DMS53 treated with DMSO at 0.1 percent for 48 hours (cell line): ENCODE results near the gene HKDC1.
"Not testable (repeated sequence)": the region's sequence is repeated elsewhere in the genome, so short reads cannot be mapped to it uniquely, and the experiment has no call there.

ENCODE experiments used
- DNase-seq: peaks from one replicate; lab custom pipeline; 2025; ENCODE audit not compliant: unreplicated experiment; lab: John Stamatoyannopoulos, UW

HKDC1 gene

DNA sequence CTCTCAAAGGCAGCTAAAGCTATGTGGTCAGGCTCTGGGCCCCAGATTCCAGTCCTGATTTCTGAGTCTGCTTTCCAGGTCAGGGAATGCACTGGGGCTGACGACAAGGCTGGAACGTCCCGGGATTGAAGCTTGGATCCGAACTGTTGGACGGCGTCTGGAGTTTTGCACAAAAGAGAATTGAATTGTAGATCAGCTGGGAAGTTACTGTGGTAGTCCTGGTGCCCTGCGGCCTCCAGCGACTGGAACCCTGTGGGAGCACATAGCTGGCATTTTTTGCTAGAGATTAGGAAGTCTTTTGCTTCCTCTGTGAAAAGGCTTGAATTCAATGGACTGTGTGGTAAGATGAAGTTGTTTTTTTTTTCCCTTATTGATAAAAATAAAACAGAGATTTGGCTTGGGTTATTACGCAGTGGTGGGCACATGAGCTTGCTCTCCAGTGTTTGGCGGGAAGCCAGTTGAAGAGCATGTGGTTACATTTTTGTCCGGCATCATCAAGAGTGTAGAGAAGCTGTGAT, 58.4 kb downstream of the HKDC1 start, which contains the start of gene HK1:
HK1 (plus strand) TSS at position 51 of the 518 bp plus-strand sequence.
- no peak for DNase-seq

DNA sequence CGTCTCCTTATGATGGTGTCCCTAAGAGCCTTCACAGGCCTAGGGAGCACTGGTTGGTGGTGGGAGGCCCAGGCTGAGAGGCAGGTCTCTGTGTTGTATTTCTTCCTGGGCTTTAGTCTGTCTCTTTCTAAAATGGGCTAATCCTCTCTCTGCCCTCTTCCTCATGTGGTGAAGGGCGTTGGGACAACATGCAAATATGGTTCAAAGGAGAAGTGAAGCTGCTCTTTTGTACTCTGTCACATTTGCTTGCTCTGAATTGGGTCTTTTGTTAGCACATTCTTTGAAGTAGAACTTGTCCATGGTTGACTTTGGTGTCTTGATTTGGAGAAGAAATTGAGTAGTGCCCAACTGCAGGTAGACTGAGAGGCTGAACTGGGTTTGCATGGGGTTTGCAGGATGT, 59.0 kb downstream of the HKDC1 start:
- DNase-seq, result no peak

DNA sequence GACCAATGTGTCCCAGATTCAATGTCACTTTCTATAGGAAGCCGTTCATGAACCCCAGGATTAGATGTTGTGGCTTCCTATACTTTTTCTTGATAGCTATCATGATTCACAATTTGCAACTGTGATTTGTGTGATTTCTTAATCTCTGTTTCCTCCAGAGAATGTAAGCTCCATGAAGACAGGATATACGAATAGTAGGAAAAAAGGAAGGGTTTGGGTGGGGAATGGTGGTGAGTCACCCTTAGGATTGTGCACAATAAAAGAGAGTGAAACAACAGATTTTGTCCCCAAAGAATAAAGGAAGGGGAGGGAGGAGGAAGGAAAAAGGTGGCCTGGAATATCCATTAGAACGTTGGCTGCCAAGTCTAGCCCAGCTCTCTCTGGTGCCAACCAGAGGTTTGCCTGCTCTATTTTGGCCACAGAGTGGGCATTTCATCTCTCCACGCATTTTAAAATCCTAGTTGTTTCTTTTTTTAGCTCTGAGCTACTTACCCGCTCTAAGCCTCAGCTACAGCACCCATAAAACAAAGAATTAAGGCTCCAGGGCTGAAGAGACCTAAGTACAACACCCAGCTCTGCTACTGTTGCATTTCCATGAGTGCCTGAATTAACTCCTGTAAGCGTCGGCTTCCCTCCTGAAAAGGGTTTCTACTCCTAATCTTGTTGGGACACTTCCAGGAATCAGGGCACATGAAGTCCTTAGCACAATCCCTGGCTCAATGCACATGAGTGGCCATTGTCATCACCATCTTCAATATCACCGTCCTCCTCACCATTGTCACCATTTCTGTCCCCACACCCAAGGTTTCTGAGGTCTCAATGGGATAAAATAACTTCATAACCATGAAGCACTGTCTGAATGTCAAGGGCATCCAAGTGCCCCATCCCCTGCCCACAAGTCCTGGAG, 61.6 kb downstream of the HKDC1 start:
- DNase-seq, result no peak

DNA sequence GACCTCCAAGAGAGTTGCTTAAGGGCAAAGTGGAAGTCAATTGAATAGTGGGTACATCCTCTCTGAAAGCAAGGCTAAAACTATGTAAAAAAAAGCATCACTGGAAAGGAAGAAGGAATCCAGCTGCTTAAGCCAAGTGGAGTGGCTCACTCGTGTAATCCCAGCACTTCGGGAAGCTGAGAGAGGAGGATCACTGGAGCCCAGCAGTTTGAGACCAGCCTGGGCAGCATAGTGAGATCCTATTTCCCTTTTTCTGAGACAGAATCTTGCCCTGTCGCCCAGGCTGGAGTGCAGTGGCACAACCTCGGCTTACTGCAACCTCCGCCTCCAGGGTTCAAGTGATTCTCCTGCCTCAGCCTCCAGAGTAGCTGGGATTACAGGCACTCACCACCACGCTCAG, 64.3 kb downstream of the HKDC1 start:
- DNase-seq, result not testable (repeated sequence)

DNA sequence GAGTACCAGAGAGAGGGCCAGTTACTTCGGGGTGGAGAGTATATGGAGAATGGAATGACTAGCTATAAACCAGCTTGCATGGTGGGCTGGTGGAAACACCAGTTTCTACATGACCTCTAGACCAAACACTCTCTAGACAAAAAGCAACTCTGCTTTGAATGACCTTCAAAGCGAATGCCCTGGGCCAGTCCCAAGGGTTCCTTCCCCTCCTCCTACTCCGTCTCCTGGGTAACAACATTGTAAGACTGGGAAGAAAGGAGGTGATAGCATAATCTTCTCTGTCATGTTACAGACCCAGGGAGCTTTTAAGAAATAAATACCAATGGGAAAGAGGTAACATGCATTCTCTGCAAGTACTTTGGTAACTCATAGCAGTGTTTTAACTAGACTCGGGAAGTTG, 65.6 kb downstream of the HKDC1 start:
- no peak for DNase-seq

DNA sequence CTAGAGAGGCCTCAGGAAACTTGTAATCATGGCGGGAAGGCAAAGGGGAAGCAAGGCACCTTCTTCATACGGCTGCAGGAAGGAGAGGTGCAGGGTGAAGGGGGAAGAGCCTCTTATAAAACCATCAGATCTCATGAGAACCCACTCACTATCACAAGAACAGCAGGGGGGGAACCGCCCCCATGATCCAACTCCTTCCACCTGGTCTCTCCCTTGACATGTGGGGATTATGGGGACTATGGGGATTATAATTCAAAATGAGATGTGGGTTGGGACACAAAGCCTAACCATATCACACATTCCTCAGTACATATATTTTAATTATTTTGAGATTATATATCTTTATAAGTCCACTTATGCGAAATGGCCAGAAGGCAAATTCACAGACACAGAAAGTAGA, 67.0 kb downstream of the HKDC1 start:
- DNase-seq, result no peak

DNA sequence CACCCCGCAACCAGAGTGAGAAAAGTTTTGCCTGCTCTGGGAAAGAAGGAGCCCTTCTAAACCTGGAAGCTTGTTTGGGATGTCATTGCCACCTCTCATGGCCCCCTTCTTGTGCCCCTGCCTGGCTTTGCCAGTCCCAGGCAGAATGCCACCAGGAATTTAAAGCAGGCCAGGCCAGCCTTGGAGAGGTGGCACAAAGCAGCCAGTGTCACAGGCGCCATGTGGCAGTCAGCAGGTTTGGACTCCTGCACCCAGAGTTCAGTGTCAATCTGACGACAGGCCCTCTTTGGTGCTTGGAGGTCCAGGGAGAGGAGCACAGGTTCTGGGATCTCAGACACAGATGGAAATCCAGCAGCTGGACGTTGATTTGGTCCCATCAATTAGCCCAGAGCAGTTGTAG, 70.9 kb downstream of the HKDC1 start:
- no peak for DNase-seq

DNA sequence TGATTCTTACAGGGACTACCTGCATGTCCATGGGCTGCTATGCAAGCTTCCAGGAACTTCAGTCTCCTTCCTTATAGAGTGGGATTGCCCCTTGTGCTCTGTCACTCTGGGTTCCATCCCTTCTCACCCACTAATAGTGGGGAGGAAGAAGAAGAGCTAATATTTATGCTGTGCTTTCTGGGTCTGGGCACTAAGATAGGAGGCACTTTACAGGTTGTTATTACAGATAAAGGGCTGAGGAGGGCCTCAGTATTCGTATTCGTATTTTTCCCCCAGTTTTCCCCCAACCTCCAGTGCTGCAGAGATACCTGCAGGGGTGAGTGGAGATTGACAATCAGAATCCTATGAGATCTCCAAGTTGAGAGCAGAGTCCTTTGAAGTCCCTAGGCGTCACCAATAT, 72.3 kb downstream of the HKDC1 start:
- no peak for DNase-seq

DNA sequence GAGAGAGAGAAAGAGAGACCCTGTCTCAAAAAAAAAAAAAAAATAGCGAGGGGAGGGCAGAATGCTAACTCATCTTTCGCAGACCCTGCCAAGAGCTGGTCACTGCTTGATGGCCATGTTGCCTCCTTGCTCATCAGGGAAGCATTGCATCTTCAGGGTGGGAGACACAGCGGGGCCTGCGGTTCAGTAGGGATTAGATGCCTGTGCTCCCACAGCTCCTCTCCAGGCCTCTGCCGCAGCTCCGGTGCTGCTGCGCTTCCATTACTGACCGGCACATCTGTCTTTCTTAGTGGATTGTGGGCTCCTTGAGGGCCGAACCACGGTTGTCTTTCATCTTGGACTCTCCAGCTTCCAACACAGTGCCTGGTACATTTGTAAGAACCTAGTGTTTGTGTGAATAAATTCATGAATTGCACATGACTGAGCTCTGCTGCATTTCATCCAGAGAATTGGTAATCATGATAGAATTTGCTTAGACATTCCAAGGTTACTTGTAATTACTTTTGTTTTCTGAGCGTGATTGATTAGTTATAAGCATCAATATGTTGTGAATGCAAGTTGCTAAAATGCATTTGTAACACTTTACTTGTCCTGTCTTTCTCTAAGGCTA, 75.0 kb downstream of the HKDC1 start:
- no peak for DNase-seq

DNA sequence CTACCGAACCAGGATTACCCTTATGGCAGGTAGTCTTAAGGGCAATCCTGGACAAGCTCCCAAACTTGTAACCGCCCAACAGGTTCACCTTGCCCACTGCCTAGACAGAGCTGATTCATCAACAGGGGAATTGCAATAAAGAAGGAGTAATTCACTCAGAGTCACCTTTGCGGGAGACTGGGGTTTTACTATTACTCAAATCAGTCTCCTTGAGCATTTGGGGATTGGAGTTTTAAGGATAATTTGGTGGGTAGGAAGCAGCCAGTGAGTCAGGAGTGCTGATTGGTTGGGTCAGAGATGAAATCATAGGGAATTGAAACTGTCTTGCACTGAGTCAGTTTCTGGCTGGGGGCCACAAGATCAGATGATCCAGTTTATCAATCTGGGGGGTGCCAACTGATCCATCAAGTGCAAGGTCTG, 83.5 kb downstream of the HKDC1 start:
- no peak for DNase-seq

DNA sequence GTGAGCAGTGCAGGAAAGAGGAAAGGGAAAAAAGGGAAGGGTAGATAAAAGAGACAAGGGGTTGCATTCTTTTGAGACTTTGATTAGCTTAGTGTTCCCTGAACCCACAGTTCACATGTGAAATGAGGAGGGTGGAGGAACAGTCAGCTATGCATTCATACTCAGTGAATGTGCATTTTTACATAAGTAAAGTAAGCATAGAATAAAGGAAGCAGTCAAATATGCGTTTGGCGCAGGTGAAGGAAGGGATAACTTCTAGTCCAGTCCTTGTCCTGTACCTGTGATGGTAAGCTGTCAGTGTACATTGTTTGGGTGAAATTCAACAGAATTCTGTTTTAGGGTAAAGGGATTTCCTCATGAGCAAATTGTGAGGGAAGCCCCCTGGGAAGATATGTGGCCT, 86.3 kb downstream of the HKDC1 start:
- no peak for DNase-seq

DNA sequence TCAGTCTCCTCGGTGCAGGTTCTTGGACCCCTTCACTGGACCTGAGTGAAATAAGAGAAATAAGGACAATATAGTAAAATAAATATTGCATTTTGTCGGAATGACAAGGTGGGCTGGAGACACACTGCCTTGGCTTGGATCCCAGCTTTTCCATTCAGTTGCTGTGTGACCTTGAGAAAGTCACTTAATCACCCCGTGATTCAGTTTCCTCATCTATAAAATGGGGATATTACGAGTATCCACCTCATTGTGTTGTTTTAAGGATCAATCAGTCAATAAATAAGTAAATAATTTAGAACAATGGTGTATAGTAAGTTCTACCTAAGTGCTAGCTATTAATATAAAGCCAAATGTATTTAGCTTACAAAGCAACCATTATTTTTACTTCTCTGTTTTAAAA, 87.3 kb downstream of the HKDC1 start:
- no peak for DNase-seq

DNA sequence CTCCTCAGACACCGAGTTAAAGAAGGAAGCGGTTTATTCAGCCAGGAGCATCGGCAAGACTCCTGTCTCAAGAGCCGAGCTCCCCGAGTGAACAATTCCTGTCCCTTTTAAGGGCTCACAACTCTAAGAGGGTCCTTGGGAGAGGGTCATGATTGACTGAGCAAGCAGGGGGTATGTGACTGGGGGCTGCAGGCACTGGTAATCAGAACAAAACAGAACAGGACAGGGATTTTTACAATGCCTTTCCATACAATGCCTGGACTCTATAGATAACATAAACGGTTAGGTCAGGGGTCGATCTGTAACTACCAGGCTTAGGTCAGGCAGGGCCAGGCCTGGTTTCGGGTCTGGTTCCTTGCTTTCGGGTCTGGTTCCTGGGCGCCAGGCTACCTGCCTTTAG, 88.2 kb downstream of the HKDC1 start:
- DNase-seq, result not testable (repeated sequence)

DNA sequence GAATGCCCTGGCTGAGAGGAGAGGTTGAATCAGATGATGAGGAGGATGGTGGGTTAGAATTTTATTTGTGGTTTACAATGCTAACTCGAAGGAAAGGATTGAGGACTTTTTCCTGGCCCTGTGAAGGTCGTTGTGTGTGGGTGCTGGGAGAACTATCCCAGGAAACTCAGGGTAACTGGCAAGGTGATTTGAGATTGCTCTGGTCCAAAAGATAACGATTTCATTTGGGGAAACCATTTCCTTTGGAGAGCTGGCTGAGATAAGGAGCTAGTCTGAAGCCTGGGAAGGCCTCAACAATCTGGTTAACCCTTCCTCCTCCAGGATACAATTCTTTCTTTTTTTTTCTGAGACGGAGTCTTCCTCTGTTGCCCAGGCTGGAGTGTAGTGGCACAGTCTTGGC, 91.2 kb downstream of the HKDC1 start:
- DNase-seq, result no peak

DNA sequence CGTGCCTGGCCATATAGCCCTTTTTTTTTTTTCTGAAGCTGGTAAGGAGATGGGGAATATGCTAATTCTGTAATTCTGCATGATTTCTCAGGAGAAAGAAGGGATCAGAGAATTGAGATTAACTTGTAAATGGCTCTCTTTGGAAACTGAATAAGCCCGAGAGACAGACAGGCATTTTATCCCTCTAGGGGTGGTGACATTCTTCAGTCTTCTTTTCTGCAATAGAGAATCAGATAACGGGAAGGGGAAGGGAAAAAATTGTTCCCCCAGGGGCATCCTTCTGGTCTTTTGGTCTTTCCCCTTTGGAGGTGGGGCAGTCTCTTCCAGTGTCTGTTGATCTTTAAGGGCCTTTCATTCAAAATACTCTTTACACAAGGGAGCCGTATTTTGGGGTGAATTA, 92.4 kb downstream of the HKDC1 start:
- no peak for DNase-seq

DNA sequence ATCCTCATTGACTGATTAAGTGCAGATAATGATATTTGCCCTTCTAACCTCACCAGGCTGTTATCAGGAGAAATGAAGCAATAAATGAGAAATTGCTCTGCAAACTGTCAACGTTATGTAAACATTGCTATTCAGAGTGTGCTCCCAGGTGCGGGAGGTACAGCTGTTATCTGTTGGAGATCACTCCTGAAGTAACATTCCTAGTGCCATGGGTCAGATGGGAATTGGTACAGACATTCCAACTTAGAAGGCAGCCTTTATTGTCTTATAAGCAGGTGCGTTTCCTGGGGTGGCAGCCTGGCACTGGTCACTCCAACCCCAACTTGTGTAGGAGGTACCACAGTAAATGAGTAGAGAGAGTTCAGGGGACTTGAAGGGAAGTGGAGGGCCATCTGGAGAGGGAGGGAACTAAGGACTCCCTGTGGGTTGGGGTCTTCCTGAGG, 95.0 kb downstream of the HKDC1 start:
- DNase-seq, result peak; percentile 31

DNA sequence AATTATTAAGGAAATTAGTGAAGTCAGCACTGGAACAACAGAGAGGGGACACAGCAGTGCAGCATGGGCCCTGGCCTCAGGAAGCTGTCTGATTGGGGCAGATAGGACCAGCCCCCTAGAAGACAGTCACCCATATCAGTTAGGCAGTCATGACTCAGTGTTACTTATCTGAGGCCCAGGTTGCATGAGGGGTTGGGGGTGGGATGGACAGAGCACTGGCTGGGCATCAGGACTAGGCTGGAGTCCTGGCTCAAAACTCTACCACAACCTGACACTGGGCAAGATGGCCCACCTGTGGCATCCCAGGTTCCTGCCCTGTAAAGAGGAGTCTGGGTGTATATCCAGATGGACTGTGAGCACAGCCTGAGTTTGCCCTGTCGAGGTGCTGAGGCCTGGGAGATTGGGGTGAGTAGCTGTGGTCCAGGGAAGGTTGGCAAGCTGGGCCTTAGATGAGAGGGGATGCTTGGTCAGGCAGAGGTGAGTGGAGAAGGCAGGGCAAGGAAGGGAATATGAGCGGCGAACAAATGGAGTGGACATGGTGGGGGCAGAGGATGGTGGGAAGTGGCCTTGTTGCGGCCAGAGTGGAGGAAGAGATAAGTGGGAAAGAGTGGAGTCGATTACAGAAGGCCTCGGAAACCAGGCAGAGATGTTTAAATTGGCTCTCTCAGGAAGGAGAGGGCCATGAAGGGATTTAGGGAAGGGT, 95.6 kb downstream of the HKDC1 start:
- no peak for DNase-seq

DNA sequence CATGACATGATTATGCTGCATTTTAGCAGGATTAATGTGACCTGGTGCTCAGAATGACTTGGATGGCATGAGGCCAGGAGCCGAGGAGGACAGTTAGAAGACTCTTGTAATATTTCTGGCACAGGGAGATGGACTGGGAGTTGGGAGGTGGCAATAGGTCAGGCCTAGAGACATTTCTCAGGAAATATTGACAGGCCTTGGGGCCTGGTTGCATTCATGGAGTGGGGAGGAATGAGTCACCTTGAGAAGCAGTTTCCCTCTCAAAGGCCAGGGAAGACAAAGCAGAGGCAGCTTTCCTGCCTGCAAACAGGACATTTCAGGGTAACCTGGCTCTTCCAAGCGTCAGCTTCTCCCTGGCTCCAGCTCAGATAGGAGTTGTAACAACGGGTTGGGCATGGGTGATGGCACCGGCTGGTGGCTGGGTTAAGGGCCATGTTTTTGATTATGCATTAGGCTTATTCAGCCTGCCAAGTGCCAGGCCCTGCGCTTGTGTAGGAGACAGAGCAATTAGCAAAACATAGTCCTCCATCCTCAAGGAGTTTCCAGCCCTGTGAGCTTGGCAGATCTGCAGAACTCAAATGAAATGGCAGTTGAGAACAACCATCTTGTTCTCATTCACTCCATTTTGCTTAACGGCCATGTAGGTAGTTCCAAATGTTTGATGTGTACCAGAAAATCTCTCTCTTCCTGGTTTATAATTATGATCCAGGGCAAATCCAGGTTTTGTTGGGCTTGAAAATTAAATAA, 96.4 kb downstream of the HKDC1 start:
- peak; percentile 7 for DNase-seq
